Measurements from ENCODE around the gene TLE2.

DNA sequence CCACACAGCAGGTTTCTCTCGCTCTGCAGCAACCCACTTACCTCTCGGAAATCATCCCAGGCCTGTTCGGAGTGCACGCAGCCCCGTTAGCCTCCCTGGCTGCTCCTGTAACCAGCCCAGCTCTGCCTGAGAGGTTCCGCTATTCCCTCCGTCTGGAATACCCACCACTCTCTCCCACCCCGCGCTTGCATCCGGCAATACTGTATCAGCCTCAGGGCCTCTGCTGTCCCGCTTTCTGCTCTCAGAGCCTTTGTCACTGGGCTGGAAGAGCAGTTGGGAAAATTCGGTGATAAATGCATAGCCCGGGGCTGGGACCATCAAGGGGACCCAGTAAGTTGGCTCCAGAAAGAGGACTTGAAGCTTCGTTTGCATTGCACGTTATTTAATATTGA, 52.5 kb downstream of the TLE2 start:
- TF ChIP-seq, protein P1, sequence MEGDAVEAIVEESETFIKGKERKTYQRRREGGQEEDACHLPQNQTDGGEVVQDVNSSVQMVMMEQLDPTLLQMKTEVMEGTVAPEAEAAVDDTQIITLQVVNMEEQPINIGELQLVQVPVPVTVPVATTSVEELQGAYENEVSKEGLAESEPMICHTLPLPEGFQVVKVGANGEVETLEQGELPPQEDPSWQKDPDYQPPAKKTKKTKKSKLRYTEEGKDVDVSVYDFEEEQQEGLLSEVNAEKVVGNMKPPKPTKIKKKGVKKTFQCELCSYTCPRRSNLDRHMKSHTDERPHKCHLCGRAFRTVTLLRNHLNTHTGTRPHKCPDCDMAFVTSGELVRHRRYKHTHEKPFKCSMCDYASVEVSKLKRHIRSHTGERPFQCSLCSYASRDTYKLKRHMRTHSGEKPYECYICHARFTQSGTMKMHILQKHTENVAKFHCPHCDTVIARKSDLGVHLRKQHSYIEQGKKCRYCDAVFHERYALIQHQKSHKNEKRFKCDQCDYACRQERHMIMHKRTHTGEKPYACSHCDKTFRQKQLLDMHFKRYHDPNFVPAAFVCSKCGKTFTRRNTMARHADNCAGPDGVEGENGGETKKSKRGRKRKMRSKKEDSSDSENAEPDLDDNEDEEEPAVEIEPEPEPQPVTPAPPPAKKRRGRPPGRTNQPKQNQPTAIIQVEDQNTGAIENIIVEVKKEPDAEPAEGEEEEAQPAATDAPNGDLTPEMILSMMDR (conservative IDR thresholded peaks at IDR 0.05; ENCODE audit: low read depth, low read length): no peak
- TF ChIP-seq EZH2 (IDR thresholded peaks at IDR 0.05; ENCODE audit: low read length, unreplicated experiment): no peak
